HFFc6 (cell line): Measurements from ENCODE around the gene AMOTL1. TPM values are rescaled to one million over a fixed set of nuclear protein-coding genes. Genes with fewer than 3 reads are reported as not detected.

Experiments used
- DNase-seq: peaks from one replicate; pipeline ENCODE4 v3.0.0-alpha.2; 2018
- H3K27ac Mint-ChIP-seq: 2 replicates; pipeline ENCODE4 v1.8.0; 2020; ENCODE audit warnings: mild to moderate bottlenecking, mixed read lengths
- H3K27me3 Mint-ChIP-seq: 2 replicates; pipeline ENCODE4 v1.8.0; 2021; ENCODE audit warnings: mild to moderate bottlenecking, moderate library complexity, mixed read lengths; ENCODE audit not compliant: insufficient read depth
- H3K36me3 Mint-ChIP-seq: 2 replicates; pipeline ENCODE4 v1.8.0; 2021; ENCODE audit warnings: low read depth, mixed read lengths
- H3K4me1 Mint-ChIP-seq: 2 replicates; pipeline ENCODE4 v1.8.0; 2020; ENCODE audit warnings: low read depth, mixed read lengths
- H3K4me3 Mint-ChIP-seq: 2 replicates; pipeline ENCODE4 v1.8.0; 2020; ENCODE audit warnings: mild to moderate bottlenecking, moderate library complexity, mixed read lengths
- H3K9me3 Mint-ChIP-seq: 2 replicates; pipeline ENCODE4 v1.8.0; 2020; ENCODE audit warnings: mild to moderate bottlenecking, mixed read lengths
- CTCF ChIP-seq: fragments of 200-600 bp; sonication (generic); IDR thresholded peaks from 2 replicates; pipeline ENCODE4 v1.5.0; 2021; ENCODE audit warnings: antibody characterized with exemption, mild to moderate bottlenecking
- total RNA-seq, 6 experiments: library from RNA; stranded (reverse); fragmentation: NEBNext Ultra II Directional; extraction: Animal tissue kit (Norgen Biotek cat#: 25700); gene quantifications; 2 replicates in 1 of 6; 3 replicates in 5 of 6; pipeline ENCODE4 v1.2.3, GENCODE V29; 2021

The AMOTL1 gene
- total RNA-seq, 6 experiments from 2014 or later, result 43.1 to 65.9 (median 48.4) TPM

- no peak for TF ChIP-seq CTCF
- Mint-ChIP-seq H3K36me3 (no peaks in the 10 kb centered on the region), H3K27me3 (no peaks in the 10 kb centered on the region; the same call in 1 of the 2 replicates), H3K4me3 (no peak overlapping the region), H3K9me3 (no peaks in the 10 kb centered on the region), H3K27ac (no peak overlapping the region), H3K4me1 (peaks cover 37% of the 10 kb centered on the region)
- DNase-seq, result no peak
Observed at GRCh38 chr11:94739331-94739730, 28.8 kb upstream of the AMOTL1 start.

DNA sequence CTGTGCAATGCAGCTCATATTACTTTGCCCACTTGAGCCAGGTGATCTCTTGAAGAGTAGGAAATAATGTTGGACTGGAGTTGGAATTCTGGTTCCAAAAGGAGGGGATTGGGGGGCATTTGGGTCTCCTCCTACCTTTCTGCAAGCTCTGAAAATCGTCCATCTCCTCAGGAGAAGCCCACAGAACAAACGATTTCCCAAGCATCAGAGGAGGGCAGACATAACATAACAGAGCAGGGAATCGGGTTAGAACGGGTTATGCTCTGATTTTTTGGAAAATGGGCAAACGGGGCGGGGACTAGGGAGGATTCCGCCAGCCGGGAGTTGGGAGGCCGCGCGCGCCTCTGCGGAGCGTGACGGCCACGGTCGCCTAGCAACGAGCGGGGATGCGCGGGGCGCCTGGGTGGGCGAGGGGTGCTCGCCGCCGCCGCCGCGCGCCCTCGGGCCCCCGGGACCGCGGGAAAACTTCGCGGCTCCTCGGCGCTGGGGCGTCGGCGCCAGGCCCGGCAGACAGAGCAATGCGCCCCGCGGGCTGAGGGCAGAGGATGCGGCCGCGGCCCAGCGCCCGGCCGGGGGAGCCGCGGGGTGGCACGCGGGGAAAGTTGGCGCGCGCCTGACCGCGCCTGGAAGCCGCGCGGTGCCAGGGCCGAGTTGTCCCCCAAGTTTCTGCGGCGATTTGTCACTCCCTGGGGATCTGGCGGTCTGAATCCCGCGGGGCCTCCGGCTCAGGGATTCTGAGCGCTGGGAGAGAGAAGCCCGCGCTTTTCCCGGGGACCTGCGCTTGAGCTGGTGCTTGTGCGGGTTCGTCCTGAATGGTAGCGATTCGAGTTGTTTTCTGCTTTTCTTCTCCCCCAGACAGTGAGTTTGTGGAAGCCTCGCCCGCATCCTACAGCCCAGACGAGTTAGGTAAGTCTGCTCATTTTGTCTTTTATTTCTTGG is 27.8 kb upstream of the AMOTL1 start:
- TF ChIP-seq CTCF, result no peak
- Mint-ChIP-seq H3K36me3 (no peaks in the 10 kb centered on the region), H3K27me3 (no peaks in the 10 kb centered on the region; the same call in 1 of the 2 replicates), H3K9me3 (no peaks in the 10 kb centered on the region), H3K4me1 (peaks cover 27% of the 10 kb centered on the region), H3K4me3 (peak overlapping the region; percentile 91), H3K27ac (peak overlapping the region; percentile 77)
- DNase-seq, result no peak

DNA sequence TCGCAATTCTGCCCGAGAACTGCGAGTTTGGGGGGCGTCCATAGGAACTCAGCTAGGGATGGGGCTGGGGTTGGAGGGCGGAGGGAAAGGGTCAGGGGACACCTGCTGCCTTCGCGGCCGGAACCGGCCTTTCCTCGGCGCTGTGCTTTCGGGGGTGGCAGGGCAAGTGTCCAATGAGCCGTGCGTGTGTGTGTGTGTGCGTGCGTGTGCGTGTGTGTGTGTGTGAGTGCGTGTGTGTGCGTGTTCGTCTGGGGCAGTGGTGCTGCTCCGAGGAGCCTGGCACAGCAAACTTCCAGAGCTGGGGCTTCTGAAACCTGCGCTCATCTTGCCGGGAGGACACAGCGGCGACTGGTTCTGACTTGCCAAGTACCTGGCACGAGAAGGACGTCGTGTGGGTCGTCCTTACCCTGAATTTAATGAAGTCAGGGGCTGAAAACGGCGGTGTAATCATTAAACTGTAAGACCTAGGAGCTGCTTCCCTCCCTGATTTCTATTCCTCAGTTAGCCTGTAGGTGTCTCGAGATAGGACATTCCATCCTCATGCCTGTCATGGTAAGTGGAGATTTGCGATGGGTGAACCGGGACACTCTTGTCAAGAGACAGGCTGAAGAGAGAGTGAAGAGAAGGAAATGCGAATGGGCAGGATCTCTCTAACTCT is 27.0 kb upstream of the AMOTL1 start:
- Mint-ChIP-seq H3K9me3 (no peaks in the 10 kb centered on the region), H3K27me3 (no peaks in the 10 kb centered on the region; the same call in 1 of the 2 replicates), H3K4me3 (peak overlapping the region; percentile 91), H3K27ac (peak overlapping the region; percentile 77), H3K36me3 (no peaks in the 10 kb centered on the region), H3K4me1 (peaks cover 33% of the 10 kb centered on the region)
- DNase-seq, result peak; percentile 49
- peak; percentile 75 for TF ChIP-seq CTCF

GRCh38 chr11:94742665-94743064 is 25.5 kb upstream of the AMOTL1 start:
- TF ChIP-seq CTCF, result no peak
- no peak overlapping the region for H3K4me3 Mint-ChIP-seq
- DNase-seq, result no peak
- peaks cover 48% of the 10 kb centered on the region for H3K4me1 Mint-ChIP-seq
- no peaks in the 10 kb centered on the region for H3K9me3 Mint-ChIP-seq
- H3K27ac Mint-ChIP-seq, result no peak overlapping the region
- no peaks in the 10 kb centered on the region for H3K36me3 Mint-ChIP-seq
- H3K27me3 Mint-ChIP-seq, result no peaks in the 10 kb centered on the region; the same call in 1 of the 2 replicates

GRCh38 chr11:94746721-94747120 is 21.4 kb upstream of the AMOTL1 start:
- Mint-ChIP-seq H3K9me3 (no peaks in the 10 kb centered on the region), H3K36me3 (no peaks in the 10 kb centered on the region; the same call in 1 of the 2 replicates), H3K27ac (peak overlapping the region; percentile 83), H3K27me3 (no peaks in the 10 kb centered on the region), H3K4me3 (peak overlapping the region; percentile 14), H3K4me1 (peaks cover 77% of the 10 kb centered on the region)
- TF ChIP-seq CTCF, result no peak
- no peak for DNase-seq
